GM18508 (cell line): ENCODE measurements around the gene MYLK4.

Source experiments
- ATAC-seq: cut with Tn5 transposase; IDR thresholded peaks from one replicate; pipeline ENCODE4 v1.9.1; 2021; ENCODE audit warnings: moderate number of reproducible peaks; ENCODE audit not compliant: insufficient read depth, unreplicated experiment

MYLK4 gene

DNA sequence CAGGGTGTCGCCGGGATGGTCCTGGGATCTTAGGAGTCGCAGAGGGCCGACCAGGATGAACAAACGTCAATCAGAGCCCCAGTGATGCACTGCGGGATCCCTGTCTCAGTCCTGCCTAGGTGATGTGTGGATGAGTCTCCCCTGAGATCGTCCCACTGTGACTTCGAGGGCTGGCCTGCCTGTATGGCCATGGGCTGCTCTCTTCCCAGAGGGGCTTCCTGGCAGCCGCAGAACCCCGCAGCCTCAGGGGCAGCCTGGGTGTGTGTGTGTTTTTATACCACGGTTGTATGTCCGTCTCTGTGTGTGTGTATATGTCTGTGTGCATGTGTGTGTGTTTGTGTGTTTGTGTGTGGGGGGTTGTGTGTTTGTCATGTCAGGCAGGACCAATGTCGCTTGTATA, 111.6 kb downstream of the MYLK4 start:
- ATAC-seq, result no peak

DNA sequence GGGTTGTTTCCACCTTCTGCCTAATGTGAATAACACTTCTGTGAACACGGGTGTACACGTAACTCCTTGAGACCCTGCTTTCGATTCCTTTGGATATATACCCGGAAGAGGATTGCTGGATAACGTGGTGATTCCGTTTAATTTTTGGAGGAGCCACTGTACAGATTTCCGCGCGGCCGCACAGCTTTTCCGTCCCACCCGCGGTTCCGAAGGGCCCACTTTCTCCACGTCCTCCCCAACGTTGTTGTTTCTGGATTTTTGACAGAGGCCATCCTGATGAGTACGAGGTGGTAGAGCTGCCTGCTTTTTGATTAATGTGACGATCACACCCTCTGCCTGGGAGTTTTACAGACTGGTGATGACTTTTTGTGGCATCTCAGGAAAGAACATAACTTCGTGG, 114.0 kb downstream of the MYLK4 start:
- no peak for ATAC-seq

DNA sequence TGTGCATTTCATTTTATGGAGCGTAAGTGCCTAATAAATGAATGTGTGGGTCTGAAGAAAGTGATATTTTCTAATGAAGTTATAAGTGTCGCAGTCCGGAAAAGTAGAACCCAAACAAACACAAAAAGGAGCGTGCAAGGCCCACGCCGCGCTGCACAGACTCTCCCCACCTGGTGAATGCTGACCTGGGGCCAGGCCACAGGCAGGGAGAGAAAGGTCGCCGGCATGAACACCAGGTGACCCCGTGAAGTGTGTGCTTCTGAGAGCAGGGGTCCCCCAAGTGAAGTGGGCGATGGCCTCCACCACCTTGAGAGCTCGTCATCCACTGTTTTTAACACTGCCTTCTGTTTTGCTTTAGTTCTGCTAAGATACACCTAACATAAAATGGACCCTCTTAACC, 114.8 kb downstream of the MYLK4 start:
- ATAC-seq, result no peak

DNA sequence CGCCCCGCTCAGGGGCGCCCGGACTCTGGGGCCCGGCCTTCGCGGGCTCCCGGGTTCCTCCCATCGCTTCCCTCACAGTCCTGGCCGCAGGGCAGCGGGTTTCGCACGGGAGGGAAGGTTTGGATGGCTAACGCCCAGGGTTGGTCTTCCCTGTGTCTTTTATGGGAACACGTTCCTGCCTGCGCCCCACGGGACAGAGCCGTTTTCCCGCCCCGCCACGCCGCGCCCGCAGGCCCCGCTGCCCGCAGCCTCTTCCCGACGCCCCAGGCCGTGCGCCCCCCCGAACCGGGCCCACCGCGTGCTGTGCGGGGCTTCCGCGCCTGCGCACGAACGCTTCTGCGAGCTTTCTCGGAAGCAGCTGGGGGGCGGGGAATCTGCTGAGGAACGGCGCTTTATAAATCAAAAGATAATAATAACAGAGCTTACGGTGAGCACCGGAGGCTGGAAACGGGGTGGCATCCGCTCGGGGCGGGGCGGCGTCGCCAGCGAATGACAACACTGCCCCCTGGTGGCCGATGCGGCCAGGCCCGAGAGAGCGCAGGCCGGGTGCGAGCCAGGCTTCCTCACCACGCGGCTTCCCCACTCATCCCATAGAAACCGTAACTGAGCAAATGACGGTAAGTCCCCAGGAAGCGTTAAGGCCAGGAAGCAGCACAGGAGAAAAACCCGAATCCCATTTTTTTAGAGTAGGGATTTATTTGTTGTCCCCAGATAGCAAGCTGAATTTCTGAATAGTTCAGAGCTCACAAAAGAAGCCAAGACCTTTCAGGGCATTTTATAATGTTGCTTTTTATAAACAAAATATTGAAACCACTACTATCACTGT, 116.4 kb downstream of the MYLK4 start:
- no peak for ATAC-seq

DNA sequence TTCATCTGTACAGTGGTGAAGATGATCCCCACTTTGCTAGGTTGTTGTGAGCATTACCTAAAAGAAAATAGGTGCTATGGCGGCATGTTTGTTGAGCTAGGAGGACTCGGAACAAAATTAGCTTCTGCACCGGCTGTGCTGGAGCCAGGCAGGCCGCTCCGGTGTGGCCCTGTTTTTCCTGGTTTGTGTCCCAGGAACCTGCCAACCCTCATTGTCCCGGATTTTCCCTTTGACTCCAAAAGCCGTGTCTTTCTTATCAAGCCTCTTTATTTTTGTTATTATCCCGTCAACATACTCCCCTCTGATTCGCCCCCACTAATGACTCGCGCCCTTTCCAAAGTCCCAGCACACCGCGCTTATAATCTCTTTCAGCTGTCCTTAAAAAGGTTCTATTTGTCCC, 117.0 kb downstream of the MYLK4 start:
- ATAC-seq, result no peak

DNA sequence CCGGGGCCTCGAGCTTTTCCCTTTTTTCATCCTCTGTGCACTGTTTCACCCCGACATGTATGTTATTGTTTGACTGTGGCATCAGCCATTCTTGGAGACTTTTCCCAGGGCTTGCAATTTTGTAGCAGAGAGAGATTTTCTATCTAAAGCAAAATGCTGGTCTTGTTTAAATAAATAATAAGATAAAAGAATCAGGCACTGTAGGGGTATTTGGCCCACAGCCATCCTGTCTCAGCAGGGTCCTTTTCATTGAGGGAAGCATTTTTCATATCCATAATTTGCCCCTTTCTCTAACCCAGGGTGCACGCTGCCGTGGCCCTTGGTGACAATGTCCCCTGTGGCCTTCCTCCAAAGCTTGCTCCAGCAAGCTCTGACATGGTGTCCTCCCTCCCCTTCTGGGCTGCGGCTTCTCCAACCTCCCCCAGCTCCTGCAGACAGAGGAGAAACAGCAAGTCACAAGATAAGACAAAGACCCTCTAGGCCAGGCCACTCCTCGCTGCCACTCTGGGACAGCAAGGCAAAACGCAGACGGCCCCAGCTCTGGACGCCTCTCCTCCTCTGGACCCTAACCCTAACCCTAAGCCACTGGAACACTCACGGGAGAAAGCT, 117.6 kb downstream of the MYLK4 start:
- no peak for ATAC-seq

DNA sequence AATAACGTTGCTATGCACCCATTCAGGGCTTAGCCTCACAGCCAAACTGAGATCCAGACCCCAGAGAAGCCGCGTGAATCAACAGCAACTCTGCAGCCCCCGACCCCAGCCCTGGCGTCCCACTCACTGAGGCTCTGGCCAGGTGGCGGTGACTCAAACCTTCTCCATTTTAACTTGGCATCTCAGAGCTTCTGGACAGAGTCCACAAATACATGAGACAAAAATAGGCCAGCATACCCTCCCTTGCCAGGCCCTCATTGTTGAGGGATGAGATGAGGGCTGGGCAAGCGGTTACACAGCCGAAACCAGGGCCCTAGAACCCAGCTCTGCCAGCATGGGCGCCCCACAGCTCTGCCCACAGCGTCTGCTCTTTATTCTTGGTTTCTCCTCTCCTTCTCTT, 118.4 kb downstream of the MYLK4 start:
- no peak for ATAC-seq

DNA sequence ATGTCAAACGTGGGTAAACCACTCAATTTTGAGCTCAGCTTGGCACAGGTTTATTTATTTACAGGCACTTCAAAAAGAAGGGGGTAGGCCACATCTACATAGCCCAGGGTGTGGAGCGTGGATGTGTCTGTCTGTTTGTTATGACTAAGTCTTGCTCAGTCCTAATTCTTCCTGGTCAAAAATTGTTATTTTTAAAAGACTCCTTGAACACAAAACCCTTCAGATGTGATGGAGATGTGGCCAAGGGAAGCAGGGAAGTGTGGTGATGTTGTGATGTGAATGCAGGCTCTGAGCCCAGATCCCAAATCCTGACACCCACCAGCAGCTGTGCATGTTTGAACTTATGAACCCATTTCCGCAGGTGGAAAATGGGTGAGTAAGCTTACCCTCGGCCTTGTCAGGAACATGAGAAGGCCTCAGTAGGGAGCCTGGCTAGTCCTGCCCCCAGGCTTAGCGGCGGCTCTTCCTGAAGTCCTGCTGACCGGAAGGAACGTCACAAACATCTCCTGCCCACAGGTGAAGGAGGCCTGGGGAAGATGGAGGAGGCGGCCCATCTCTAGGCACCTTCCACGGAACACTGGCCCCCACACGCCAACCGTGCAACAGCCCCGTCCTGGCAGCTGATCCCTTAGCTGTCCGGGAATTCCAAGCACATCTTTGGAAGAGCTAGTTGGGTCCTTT, 119.7 kb downstream of the MYLK4 start:
- no peak for ATAC-seq

DNA sequence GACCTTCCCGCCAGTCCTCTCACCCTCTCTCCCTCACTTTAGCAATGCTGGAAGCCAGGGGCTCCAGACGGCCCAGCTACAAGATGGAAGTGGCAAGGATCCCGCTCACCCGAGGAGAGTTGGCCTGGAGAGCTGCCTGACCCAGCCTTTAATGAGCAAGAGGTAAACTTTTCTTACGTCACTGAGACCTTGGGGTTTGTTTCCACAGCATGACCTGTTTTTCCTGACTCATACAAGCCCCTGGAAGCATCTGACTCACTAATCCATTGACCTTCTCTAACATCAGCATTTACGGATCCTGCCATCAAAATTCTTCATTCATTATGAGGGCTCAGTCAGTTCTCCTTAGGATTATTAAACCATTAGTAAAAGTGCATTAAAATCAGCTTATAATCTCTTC, 120.4 kb downstream of the MYLK4 start:
- ATAC-seq, result no peak

DNA sequence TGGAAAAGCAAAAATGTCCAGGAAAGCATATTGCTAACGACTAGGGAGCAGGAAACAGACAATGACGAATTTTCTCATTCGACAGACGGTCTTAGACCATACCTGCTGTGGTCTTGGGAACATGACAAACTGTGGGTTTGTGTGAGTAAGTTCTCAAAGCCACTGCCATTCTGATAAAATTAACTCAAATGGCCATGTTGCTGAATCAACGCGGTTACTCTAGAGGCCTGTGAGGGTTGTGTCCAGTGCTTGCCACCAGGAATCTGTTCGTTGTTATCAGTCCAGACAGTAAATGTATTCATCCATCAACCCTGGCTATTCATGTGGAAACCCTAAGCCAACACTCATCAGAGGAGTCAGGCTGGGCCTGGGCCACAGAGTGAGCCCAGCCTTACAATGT, 124.3 kb downstream of the MYLK4 start:
- ATAC-seq, result no peak

DNA sequence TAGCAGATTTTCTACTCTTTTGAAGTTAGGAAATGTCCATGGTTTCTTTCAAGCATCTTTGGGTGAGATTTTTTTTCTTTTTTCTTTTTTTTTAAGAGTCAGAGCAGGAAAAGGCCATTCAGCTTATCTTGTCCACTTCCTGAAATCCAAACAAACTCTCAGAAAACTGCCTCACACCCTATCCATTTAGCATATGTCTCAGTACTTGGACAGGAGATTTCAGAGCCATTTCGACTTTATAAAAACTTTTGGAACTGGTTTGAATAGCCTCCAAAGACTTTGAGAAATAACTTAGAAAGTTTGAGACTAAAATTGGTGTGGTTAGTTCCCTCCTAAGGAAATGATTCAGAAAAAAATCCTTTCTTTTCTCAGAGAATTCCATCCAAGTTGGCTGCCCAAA, 125.1 kb downstream of the MYLK4 start:
- ATAC-seq, result no peak

DNA sequence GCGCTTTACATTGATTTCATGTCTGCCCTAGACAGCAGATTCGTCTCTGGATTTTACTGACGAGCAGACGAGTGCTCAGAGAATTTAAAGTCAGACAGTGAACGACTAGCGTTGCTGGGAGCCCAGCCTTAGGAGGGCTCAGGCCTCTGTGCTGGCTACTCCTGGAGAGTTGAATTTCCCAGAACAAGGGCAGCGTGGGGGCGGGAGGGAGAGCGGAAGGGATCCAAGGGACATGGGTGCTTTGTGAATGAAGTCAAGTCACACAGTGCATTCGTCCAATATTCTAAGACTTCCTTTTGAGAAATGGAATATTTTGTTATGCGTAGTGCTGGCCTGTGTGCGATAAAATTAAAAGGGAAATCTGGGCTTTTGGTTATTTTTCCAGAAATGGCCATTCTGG, 126.5 kb downstream of the MYLK4 start:
- ATAC-seq, result no peak

DNA sequence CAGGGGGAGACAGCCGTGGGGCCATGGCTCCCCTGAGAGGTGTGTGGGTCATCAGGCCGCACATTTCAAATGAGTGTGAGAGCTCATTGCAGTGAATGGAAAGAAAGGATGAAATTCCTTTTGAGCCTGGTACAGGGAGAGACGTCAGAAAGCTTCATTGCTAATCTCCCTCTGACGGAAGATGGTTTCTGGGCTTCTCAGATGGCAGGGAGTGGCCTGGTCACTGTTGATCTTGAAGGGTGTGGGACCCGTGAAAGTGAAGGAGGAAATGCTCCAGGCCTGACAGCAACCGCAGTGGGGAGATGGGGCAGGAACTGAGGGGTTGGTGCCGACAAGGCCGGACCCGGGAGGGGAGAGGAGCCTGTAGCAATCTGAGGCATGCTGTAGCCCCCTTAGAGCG, 127.4 kb downstream of the MYLK4 start:
- no peak for ATAC-seq

DNA sequence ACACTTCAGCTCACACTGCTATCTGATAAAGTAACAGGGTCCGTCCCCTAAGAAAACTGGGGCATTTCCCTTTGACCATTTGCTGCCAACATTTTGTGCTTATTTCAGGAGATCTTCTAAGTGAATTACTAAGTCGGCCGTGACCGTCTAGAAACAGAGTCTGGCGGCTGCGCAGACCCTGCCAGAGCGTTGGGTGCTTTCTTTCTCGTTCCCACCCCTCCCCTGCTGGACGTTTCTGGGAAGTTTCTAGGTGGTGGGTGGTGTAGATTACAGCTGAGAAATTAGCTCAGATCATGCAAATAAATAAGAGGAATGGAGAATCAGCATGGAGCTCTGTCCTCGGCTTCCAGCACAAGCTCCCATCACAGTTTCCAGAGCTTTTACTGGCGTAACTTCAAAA, 128.1 kb downstream of the MYLK4 start:
- ATAC-seq, result no peak

DNA sequence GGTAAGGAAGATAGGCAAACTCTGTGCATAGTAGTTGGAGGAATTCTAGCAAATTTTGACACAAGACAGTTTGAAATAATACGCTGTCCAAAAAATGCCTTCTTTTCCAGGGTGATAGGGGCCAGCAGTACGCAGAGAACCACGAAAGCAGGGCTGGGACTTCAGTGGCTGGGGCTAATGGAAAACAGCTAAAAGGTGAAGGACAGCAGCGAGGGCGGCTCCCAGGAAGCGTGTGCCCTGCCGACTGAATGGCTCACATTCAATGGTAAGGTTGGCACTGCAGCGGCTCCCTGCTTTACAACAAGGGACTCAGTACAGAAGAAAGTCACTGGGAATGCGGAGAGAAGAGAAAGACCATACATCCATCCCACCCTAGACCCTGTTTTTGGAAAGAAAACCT, 131.1 kb downstream of the MYLK4 start:
- no peak for ATAC-seq

DNA sequence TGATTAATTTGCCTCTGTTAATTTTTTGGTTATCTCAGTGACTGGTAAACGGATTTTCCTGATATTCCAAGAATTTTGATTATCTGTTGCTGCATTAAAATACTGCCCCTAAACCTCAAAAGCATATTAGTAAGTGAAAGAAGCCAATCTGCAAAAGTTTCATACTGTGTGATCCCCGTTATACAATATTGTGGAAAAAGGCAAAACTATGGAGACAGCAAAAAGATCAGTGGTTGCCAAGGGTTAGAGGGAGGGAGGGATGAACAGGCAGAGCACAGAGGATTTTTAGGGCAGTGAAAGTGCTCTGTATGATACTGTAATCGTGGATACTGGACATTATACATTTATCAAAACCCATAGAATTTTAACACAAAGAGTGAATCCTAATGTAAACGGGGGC, 133.0 kb downstream of the MYLK4 start:
- ATAC-seq, result no peak

DNA sequence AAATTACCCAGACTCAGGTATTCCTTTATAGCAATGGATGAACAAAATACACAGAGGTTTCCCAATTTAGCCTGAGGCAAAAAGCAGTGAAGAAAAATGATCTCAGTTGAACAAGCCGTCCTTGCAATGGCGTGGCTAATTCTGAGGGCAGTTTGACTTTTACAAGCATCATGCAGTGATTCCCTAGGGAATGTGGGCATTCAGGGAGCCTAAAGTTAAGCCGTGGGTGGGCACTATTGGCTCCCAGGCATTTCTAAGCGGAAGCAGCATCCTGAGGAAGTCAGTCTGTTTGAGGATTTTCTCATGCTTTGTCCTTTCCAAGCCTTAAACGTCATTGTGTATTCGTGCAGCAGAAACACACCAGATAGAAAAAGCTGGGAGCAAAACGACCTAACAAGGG, 133.9 kb downstream of the MYLK4 start:
- ATAC-seq, result no peak

DNA sequence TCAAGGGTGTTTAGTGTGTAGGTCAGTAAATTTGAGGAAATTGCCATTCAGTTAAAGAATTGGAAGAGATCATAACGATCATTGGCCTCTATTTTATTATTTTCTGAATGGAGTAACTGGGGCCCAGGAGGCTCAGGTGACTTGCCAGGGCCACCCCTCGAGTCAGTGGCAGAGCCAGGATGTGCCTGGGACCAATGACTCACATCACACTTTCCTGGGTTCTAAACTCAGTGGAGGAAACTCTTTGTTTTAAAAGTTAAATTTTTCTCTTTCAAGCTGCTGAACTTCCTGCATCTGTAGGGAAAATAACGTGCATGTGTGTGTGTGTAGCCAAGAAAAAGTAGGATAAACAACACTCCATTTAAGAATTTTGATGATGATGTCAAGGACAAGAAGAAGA, 135.5 kb downstream of the MYLK4 start:
- no peak for ATAC-seq

DNA sequence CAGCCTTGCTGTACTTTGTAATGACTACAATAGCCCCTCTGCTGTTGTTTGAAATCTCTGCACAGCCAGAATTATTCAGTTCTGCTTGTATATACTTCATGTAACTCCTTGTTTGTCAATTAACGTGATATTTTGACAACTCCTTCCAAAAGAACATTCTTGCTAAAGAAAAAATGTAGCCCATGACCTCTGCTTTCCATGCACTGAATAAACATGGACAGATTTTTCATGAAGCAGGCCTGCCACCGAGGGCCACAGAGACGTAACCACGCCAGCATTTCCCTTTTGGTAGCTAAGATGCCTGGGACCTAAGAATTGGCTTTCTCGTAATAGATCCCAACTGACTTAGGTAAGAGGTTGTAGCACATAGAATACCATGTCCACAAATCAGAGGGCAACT, 135.9 kb downstream of the MYLK4 start:
- no peak for ATAC-seq

DNA sequence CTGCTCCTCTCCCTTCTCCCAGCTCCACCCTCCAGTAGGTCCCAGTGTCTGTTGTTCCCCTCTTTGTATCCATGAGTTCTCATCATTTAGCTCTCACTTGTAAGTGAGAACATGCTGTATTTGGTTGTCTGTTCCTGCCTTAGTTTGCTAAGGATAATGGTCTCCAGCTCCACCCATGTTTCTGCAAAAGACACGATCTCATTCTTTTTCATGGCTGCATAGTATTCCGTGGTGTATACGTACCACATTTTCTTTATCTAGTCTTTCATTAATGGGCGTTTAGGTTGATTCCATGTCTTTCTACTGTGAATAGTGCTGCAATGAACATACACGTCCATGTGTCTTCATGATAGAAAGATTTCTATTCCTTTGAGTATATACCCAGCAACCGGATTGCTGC, 136.6 kb downstream of the MYLK4 start:
- no peak for ATAC-seq
